ENCODE results near the gene TRIM45.

DNA sequence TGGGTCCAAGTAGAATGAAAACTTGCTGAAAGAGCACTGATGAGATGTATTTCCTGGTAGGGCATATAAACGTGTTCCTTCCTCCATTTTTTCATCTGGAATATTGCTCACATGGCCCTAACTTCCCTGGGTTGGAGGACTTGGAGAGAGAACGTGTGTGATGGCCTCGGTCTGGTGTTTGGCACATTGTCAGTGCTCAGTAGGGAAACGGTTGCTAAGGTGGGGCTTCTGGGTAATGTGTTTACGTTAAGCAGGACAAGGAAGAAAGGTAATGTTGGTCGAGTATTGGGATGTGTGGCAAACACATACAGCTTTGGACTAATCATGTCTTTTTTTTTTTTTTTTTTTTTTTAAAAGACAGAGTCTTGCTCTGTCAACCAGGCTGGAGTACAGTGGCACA lies 55.2 kb downstream of the TRIM45 start:
- TF ChIP-seq, protein P1, sequence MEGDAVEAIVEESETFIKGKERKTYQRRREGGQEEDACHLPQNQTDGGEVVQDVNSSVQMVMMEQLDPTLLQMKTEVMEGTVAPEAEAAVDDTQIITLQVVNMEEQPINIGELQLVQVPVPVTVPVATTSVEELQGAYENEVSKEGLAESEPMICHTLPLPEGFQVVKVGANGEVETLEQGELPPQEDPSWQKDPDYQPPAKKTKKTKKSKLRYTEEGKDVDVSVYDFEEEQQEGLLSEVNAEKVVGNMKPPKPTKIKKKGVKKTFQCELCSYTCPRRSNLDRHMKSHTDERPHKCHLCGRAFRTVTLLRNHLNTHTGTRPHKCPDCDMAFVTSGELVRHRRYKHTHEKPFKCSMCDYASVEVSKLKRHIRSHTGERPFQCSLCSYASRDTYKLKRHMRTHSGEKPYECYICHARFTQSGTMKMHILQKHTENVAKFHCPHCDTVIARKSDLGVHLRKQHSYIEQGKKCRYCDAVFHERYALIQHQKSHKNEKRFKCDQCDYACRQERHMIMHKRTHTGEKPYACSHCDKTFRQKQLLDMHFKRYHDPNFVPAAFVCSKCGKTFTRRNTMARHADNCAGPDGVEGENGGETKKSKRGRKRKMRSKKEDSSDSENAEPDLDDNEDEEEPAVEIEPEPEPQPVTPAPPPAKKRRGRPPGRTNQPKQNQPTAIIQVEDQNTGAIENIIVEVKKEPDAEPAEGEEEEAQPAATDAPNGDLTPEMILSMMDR (IDR thresholded peaks at IDR 0.05) = no peak
- TF ChIP-seq POLR2AphosphoS5 (IDR thresholded peaks at IDR 0.05) (no peak), EP300 (IDR thresholded peaks at IDR 0.05) (no peak), POLR2A (IDR thresholded peaks at IDR 0.05) (no peak)

All from stomach (tissue), 4 donors.